ENCODE data around the gene DMBX1.

Gene DMBX1

DNA sequence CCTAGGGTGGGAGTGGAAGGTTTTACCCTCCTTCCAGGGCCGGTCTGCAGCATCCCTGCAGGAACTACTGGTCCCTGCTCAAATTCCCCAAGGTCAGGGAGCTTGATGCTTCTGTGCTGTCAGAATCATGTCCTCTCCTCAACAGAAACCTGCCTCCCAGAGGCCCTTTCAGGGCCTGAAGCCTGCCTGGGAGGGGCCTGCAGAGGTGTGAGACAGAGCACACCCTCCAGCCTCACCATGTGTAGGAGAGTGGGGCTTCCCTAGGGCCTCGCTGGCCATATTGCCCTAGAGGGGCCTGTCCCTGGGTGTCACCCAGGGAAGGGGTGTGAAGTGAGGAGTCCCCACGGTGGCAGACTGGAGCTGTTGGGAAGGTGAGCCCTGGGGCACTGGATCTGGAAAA lies 40.7 kb downstream of the DMBX1 start:
- TF ChIP-seq PPARA (CRISPR knock-in tag; IDR thresholded peaks at IDR 0.05; ENCODE audit: borderline replicate concordance): no peak
- TF ChIP-seq CSDC2 (CRISPR knock-in tag; IDR thresholded peaks at IDR 0.05): no peak
- no peak for TF ChIP-seq BACH2 (CRISPR knock-in tag; IDR thresholded peaks at IDR 0.05; ENCODE audit: borderline replicate concordance)
- TF ChIP-seq, protein P1, sequence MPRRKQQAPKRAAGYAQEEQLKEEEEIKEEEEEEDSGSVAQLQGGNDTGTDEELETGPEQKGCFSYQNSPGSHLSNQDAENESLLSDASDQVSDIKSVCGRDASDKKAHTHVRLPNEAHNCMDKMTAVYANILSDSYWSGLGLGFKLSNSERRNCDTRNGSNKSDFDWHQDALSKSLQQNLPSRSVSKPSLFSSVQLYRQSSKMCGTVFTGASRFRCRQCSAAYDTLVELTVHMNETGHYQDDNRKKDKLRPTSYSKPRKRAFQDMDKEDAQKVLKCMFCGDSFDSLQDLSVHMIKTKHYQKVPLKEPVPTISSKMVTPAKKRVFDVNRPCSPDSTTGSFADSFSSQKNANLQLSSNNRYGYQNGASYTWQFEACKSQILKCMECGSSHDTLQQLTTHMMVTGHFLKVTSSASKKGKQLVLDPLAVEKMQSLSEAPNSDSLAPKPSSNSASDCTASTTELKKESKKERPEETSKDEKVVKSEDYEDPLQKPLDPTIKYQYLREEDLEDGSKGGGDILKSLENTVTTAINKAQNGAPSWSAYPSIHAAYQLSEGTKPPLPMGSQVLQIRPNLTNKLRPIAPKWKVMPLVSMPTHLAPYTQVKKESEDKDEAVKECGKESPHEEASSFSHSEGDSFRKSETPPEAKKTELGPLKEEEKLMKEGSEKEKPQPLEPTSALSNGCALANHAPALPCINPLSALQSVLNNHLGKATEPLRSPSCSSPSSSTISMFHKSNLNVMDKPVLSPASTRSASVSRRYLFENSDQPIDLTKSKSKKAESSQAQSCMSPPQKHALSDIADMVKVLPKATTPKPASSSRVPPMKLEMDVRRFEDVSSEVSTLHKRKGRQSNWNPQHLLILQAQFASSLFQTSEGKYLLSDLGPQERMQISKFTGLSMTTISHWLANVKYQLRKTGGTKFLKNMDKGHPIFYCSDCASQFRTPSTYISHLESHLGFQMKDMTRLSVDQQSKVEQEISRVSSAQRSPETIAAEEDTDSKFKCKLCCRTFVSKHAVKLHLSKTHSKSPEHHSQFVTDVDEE (CRISPR knock-in tag; IDR thresholded peaks at IDR 0.05): no peak
- TF ChIP-seq, protein P2, sequence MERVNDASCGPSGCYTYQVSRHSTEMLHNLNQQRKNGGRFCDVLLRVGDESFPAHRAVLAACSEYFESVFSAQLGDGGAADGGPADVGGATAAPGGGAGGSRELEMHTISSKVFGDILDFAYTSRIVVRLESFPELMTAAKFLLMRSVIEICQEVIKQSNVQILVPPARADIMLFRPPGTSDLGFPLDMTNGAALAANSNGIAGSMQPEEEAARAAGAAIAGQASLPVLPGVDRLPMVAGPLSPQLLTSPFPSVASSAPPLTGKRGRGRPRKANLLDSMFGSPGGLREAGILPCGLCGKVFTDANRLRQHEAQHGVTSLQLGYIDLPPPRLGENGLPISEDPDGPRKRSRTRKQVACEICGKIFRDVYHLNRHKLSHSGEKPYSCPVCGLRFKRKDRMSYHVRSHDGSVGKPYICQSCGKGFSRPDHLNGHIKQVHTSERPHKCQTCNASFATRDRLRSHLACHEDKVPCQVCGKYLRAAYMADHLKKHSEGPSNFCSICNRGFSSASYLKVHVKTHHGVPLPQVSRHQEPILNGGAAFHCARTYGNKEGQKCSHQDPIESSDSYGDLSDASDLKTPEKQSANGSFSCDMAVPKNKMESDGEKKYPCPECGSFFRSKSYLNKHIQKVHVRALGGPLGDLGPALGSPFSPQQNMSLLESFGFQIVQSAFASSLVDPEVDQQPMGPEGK (CRISPR knock-in tag; IDR thresholded peaks at IDR 0.05; ENCODE audit: borderline replicate concordance): no peak
- no peak for TF ChIP-seq ZFP30 (CRISPR knock-in tag; IDR thresholded peaks at IDR 0.05)
- no peak for TF ChIP-seq ZFP3 (CRISPR knock-in tag; IDR thresholded peaks at IDR 0.05)
- no peak for TF ChIP-seq RARB (CRISPR knock-in tag; IDR thresholded peaks at IDR 0.05)
- TF ChIP-seq TCF4 (CRISPR knock-in tag; IDR thresholded peaks at IDR 0.05; ENCODE audit: borderline replicate concordance): no peak
- TF ChIP-seq ARNTL (CRISPR knock-in tag; IDR thresholded peaks at IDR 0.05; ENCODE audit: borderline replicate concordance, low read depth): no peak
- no peak for TF ChIP-seq ISL1 (CRISPR knock-in tag; IDR thresholded peaks at IDR 0.05)
- TF ChIP-seq TOX (CRISPR knock-in tag; IDR thresholded peaks at IDR 0.05; ENCODE audit: borderline replicate concordance): no peak
- no peak for TF ChIP-seq ZC3H10 (CRISPR knock-in tag; IDR thresholded peaks at IDR 0.05)
- TF ChIP-seq ZNF8 (CRISPR knock-in tag; IDR thresholded peaks at IDR 0.05): no peak
- ATAC-seq: no peak

DNA sequence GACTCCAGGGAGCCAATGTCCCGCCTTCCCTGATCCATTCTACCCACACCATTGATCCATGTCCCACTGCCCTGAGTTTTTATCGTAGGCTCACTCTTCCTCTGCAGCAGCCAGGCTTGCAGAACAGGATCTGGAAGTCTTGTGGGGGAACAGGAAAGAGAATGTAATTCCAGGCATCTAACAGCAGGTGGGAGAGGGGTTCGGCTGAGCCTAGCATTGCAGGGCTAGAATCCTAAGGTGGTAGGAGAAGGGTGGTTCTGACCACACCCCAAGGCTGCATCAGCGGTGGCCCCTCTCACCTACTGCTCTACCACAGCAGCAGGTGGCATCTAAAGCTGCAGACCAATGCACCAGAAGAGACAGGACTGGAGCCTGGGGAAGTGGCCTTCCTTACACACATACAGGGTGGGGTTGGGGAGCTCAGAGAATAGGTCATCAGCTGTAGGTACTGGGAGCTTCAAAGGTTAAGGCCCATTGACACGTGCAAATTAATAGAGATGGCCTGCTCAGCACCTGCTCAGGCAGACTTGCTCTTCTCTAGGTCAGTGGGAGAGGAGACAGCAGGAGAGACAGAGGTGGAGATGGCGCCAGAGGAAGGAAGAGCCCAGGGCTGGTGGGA lies 41.3 kb downstream of the DMBX1 start:
- TF ChIP-seq ZNF8 (CRISPR knock-in tag; IDR thresholded peaks at IDR 0.05) (no peak), SNAI2 (CRISPR knock-in tag; IDR thresholded peaks at IDR 0.05) (no peak), TOX (CRISPR knock-in tag; IDR thresholded peaks at IDR 0.05; ENCODE audit: borderline replicate concordance) (no peak), PPARA (CRISPR knock-in tag; IDR thresholded peaks at IDR 0.05; ENCODE audit: borderline replicate concordance) (no peak), ZFP3 (CRISPR knock-in tag; IDR thresholded peaks at IDR 0.05) (no peak), BACH2 (CRISPR knock-in tag; IDR thresholded peaks at IDR 0.05; ENCODE audit: borderline replicate concordance) (no peak), ZFP30 (CRISPR knock-in tag; IDR thresholded peaks at IDR 0.05) (no peak), GLIS3 (CRISPR knock-in tag; IDR thresholded peaks at IDR 0.05) (no peak), ZC3H10 (CRISPR knock-in tag; IDR thresholded peaks at IDR 0.05) (no peak)
- TF ChIP-seq, protein P3, sequence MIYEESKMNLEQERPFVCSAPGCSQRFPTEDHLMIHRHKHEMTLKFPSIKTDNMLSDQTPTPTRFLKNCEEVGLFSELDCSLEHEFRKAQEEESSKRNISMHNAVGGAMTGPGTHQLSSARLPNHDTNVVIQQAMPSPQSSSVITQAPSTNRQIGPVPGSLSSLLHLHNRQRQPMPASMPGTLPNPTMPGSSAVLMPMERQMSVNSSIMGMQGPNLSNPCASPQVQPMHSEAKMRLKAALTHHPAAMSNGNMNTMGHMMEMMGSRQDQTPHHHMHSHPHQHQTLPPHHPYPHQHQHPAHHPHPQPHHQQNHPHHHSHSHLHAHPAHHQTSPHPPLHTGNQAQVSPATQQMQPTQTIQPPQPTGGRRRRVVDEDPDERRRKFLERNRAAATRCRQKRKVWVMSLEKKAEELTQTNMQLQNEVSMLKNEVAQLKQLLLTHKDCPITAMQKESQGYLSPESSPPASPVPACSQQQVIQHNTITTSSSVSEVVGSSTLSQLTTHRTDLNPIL (CRISPR knock-in tag; IDR thresholded peaks at IDR 0.05; ENCODE audit: low read depth): no peak
- TF ChIP-seq, protein P1 (CRISPR knock-in tag; IDR thresholded peaks at IDR 0.05): no peak
- TF ChIP-seq, protein P2 (CRISPR knock-in tag; IDR thresholded peaks at IDR 0.05; ENCODE audit: borderline replicate concordance): no peak
- no peak for ATAC-seq

DNA sequence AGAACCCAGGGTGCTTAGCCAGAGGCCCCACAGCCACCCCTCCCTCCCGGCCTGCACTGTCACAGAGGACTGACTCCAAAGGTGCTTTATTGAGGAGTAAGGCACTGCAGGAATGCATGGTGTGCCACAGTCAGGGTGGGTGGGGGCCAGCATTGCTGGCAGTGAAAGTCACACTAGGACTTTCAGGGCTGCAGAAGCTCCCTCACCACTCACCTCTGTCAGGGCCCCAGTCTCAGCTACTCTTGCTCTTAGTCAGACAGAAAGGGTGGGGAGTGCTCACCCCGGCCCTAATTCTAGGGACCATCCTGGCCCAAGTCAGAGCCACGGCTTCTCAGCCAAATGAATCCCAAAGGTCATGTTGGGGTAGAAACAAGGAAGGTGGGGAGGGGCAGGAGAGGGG lies 42.5 kb downstream of the DMBX1 start:
- no peak for ATAC-seq
- TF ChIP-seq ZNF8 (CRISPR knock-in tag; IDR thresholded peaks at IDR 0.05) (no peak), ZFP30 (CRISPR knock-in tag; IDR thresholded peaks at IDR 0.05) (no peak), BACH2 (CRISPR knock-in tag; IDR thresholded peaks at IDR 0.05; ENCODE audit: borderline replicate concordance) (no peak), CSDC2 (CRISPR knock-in tag; IDR thresholded peaks at IDR 0.05) (no peak), ZC3H10 (CRISPR knock-in tag; IDR thresholded peaks at IDR 0.05) (no peak), ESRRG (CRISPR knock-in tag; IDR thresholded peaks at IDR 0.05) (no peak), TCF4 (CRISPR knock-in tag; IDR thresholded peaks at IDR 0.05; ENCODE audit: borderline replicate concordance) (no peak)
- TF ChIP-seq, protein P2 (CRISPR knock-in tag; IDR thresholded peaks at IDR 0.05; ENCODE audit: borderline replicate concordance): no peak
- TF ChIP-seq, protein P1 (CRISPR knock-in tag; IDR thresholded peaks at IDR 0.05): no peak

Data from SK-N-SH treated with all-trans-retinoic acid at 6 μM for 48 hours (cell line).